HG03354 (cell line): ENCODE results near the gene FAM110A.
A peak's percentile ranks its signal among the peaks of the same experiment; 100 is the strongest.
"Not testable (repeated sequence)": the region's sequence is repeated elsewhere in the genome, so short reads cannot be mapped to it uniquely, and the experiment has no call there.

ENCODE experiments used
- ATAC-seq: cut with Tn5 transposase; IDR thresholded peaks from one replicate; pipeline ENCODE4 v1.9.1; 2021; ENCODE audit warnings: mild to moderate bottlenecking; ENCODE audit not compliant: unreplicated experiment, poor library complexity, severe bottlenecking

The FAM110A gene

GRCh38 chr20:822651-823573 is 10.6 kb upstream of the FAM110A start:
- ATAC-seq: no peak

GRCh38 chr20:823574-823902 is 10.0 kb upstream of the FAM110A start:
- ATAC-seq: no peak

- ATAC-seq: no peak
Measured at GRCh38 chr20:824490-824889, 9.0 kb upstream of the FAM110A start.

- ATAC-seq: no peak
Measured at GRCh38 chr20:824916-825315, 8.6 kb upstream of the FAM110A start.

- no peak for ATAC-seq
Measured at GRCh38 chr20:825710-826421, 7.6 kb upstream of the FAM110A start.

GRCh38 chr20:826695-827323 is 6.7 kb upstream of the FAM110A start:
- ATAC-seq: no peak

- not testable (repeated sequence) for ATAC-seq
Measured at GRCh38 chr20:827981-828380, 5.5 kb upstream of the FAM110A start.

- no peak for ATAC-seq
Measured at GRCh38 chr20:828987-829386, 4.5 kb upstream of the FAM110A start.

- no peak for ATAC-seq
Measured at GRCh38 chr20:829551-829950, 4.0 kb upstream of the FAM110A start.

- no peak for ATAC-seq
Measured at GRCh38 chr20:830011-830521, 3.4 kb upstream of the FAM110A start.

GRCh38 chr20:831251-831650 is 2.3 kb upstream of the FAM110A start:
- ATAC-seq: no peak

GRCh38 chr20:831956-832355 is 1.6 kb upstream of the FAM110A start:
- ATAC-seq: no peak

- ATAC-seq: peak; percentile 25
Measured at GRCh38 chr20:833121-833449, 430 bp upstream of the FAM110A start.

GRCh38 chr20:834151-834746 is 734 bp downstream of the FAM110A start:
- ATAC-seq: no peak

- ATAC-seq: no peak
Measured at GRCh38 chr20:835608-836045, 2.1 kb downstream of the FAM110A start.

GRCh38 chr20:836190-836589 is 2.7 kb downstream of the FAM110A start:
- no peak for ATAC-seq

- no peak for ATAC-seq
Measured at GRCh38 chr20:839015-839414, 5.5 kb downstream of the FAM110A start.

- no peak for ATAC-seq
Measured at GRCh38 chr20:839626-840025, 6.1 kb downstream of the FAM110A start.

- no peak for ATAC-seq
Measured at GRCh38 chr20:840503-840857, 7.0 kb downstream of the FAM110A start.

GRCh38 chr20:840858-841567 is 7.5 kb downstream of the FAM110A start:
- ATAC-seq: no peak
